ENCODE measurements around the gene TOMM70. TPM values are rescaled to one million over a fixed set of nuclear protein-coding genes. Genes with fewer than 3 reads are reported as not detected.

The TOMM70 gene
- total RNA-seq, 1 donor from 2014 or later = 33.9 TPM

- Mint-ChIP-seq H3K4me3 (ENCODE audit: unreplicated experiment) (no peak overlapping the region), H3K27me3 (ENCODE audit: low read depth) (no peaks in the 10 kb centered on the region), H3K4me1 (ENCODE audit: low read depth) (no peaks in the 10 kb centered on the region), H3K36me3 (ENCODE audit: low read depth) (peaks cover 4% of the 10 kb centered on the region), H3K9me3 (ENCODE audit: low read depth) (peaks cover 7% of the 10 kb centered on the region), H3K27ac (ENCODE audit: unreplicated experiment) (no peak overlapping the region)
- TF ChIP-seq CTCF (IDR thresholded peaks at IDR 0.05) = no peak
- no peak for DNase-seq (ENCODE audit: low spot score)
Observed at GRCh38 chr3:100412912-100413590, 12.2 kb upstream of the TOMM70 start.

- H3K36me3 Mint-ChIP-seq (ENCODE audit: low read depth) = peaks cover 11% of the 10 kb centered on the region
- no peaks in the 10 kb centered on the region for H3K4me1 Mint-ChIP-seq (ENCODE audit: low read depth)
- no peak overlapping the region for H3K4me3 Mint-ChIP-seq (ENCODE audit: unreplicated experiment)
- no peaks in the 10 kb centered on the region for H3K27me3 Mint-ChIP-seq (ENCODE audit: low read depth)
- TF ChIP-seq CTCF (IDR thresholded peaks at IDR 0.05) = no peak
- no peak for DNase-seq (ENCODE audit: low spot score)
- H3K9me3 Mint-ChIP-seq (ENCODE audit: low read depth) = peaks cover 17% of the 10 kb centered on the region
- H3K27ac Mint-ChIP-seq (ENCODE audit: unreplicated experiment) = no peak overlapping the region
Observed at GRCh38 chr3:100411091-100411982, 10.4 kb upstream of the TOMM70 start.

- Mint-ChIP-seq H3K27me3 (ENCODE audit: low read depth) (no peaks in the 10 kb centered on the region), H3K4me1 (ENCODE audit: low read depth) (peaks cover 22% of the 10 kb centered on the region), H3K9me3 (ENCODE audit: low read depth) (peaks cover 17% of the 10 kb centered on the region), H3K4me3 (ENCODE audit: unreplicated experiment) (no peak overlapping the region), H3K27ac (ENCODE audit: unreplicated experiment) (no peak overlapping the region), H3K36me3 (ENCODE audit: low read depth) (peaks cover 11% of the 10 kb centered on the region)
- DNase-seq (ENCODE audit: low spot score) = no peak
- no peak for TF ChIP-seq CTCF (IDR thresholded peaks at IDR 0.05)
Observed at GRCh38 chr3:100407977-100408532, 7.2 kb upstream of the TOMM70 start.

- Mint-ChIP-seq H3K27me3 (ENCODE audit: low read depth) (no peaks in the 10 kb centered on the region), H3K27ac (ENCODE audit: unreplicated experiment) (no peak overlapping the region), H3K4me3 (ENCODE audit: unreplicated experiment) (no peak overlapping the region)
Observed at GRCh38 chr3:100407164-100407563, 6.3 kb upstream of the TOMM70 start.

More at GRCh38 chr3:100407164-100407563, 6.3 kb upstream of the TOMM70 start:
- H3K9me3 Mint-ChIP-seq (ENCODE audit: low read depth) = peaks cover 17% of the 10 kb centered on the region
- peaks cover 31% of the 10 kb centered on the region for H3K4me1 Mint-ChIP-seq (ENCODE audit: low read depth)
- H3K36me3 Mint-ChIP-seq (ENCODE audit: low read depth) = peaks cover 11% of the 10 kb centered on the region
- no peak for TF ChIP-seq CTCF (IDR thresholded peaks at IDR 0.05)
- DNase-seq (ENCODE audit: low spot score) = no peak
